ENCODE measurements around the gene SAP30BP.

SAP30BP gene

DNA sequence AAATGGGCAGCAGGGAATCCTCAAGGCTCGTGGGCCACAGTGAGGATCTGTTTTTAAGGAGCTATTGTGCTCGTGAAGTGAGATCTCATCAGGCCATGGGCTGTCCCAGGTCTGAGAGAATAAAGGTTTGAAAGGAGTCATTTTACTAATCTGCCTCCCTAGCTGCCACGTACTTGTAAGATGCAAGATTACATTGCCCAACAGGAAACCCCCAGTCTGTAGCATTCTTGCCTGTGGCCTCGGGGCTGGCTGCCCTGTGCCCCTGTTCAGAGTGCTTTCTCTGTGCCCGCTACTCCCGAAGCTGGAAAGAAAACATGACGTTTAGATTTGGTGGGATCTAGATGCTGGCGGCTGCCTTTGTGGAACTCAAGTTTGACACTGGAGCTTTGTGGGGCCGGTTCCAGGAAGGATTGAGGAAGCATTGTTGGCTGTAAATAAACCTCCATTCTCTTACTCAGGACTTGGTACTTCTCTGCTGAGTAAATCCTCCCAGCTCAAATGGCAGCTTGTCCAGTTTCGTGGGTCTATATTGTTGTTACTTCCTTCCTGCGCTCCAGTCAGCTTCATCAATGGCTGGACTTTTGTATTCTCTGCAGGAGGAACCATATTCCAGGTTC, 21.2 kb downstream of the SAP30BP start:
- H3K79me2 ChIP-seq (ENCODE audit: insufficient read depth, low read length): peaks cover 42% of the 10 kb centered on the region

DNA sequence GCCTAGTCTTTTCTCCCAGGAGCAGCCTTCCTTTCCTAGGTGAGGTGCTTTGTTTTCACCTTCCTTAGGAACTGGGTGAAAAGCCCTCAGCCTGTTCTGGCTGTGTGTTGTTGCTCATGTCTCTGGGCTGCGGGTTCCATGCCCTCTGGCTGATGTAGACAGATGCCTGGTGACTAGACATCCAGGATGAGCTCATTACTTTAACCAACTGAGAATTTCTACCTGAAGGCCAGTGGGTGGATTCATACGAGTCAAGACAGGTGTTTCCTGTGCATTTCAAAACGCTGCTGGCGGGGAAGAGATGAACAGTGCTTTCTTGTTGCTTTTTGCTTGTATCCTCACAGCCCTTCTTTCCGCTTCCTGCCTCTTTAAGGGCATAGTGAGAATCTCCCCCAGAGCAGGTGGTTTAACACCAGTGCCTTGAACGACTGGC, 22.3 kb downstream of the SAP30BP start:
- Histone ChIP-seq H3K4me2 (ENCODE audit: low read depth, low read length, poor library complexity, severe bottlenecking) (peak overlapping the region; percentile 68), H3K9me3 (ENCODE audit: insufficient read depth, low read length) (no peaks in the 10 kb centered on the region), H3K27me3 (ENCODE audit: low read length) (no peaks in the 10 kb centered on the region), H3K27ac (ENCODE audit: low read depth, low read length) (peak overlapping the region; percentile 87), H3K9ac (ENCODE audit: low read length) (peak overlapping the region; percentile 47), H3F3A (ENCODE audit: insufficient read depth) (peaks cover 36% of the 10 kb centered on the region), H3K36me3 (ENCODE audit: low read length) (no peaks in the 10 kb centered on the region), H2AFZ (ENCODE audit: low read depth, low read length, severe bottlenecking) (no peak overlapping the region), H3K4me3 (ENCODE audit: insufficient read depth, low read length, poor library complexity, severe bottlenecking) (peak overlapping the region; percentile 2), H3K9me2 (replicated peaks; ENCODE audit: insufficient read depth, low read length) (no peaks in the 10 kb centered on the region), H3K79me2 (ENCODE audit: insufficient read depth, low read length) (peaks cover 31% of the 10 kb centered on the region), H4K20me1 (ENCODE audit: low read depth, low read length) (no peaks in the 10 kb centered on the region)
- TF ChIP-seq EZH2phosphoT487 (conservative IDR thresholded peaks at IDR 0.05; ENCODE audit: low read length): no peak
- TF ChIP-seq, protein P1, sequence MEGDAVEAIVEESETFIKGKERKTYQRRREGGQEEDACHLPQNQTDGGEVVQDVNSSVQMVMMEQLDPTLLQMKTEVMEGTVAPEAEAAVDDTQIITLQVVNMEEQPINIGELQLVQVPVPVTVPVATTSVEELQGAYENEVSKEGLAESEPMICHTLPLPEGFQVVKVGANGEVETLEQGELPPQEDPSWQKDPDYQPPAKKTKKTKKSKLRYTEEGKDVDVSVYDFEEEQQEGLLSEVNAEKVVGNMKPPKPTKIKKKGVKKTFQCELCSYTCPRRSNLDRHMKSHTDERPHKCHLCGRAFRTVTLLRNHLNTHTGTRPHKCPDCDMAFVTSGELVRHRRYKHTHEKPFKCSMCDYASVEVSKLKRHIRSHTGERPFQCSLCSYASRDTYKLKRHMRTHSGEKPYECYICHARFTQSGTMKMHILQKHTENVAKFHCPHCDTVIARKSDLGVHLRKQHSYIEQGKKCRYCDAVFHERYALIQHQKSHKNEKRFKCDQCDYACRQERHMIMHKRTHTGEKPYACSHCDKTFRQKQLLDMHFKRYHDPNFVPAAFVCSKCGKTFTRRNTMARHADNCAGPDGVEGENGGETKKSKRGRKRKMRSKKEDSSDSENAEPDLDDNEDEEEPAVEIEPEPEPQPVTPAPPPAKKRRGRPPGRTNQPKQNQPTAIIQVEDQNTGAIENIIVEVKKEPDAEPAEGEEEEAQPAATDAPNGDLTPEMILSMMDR (IDR thresholded peaks at IDR 0.05; ENCODE audit: insufficient read depth, low read length, poor library complexity, severe bottlenecking): no peak

More for the DNA sequence above, 21.2 kb downstream of the SAP30BP start:
- H2AFZ ChIP-seq (ENCODE audit: low read depth, low read length, severe bottlenecking): no peak overlapping the region
- peak overlapping the region; percentile 47 for H3K9ac ChIP-seq (ENCODE audit: low read length)
- peak overlapping the region; percentile 68 for H3K4me2 ChIP-seq (ENCODE audit: low read depth, low read length, poor library complexity, severe bottlenecking)
- H3K36me3 ChIP-seq (ENCODE audit: low read length): no peaks in the 10 kb centered on the region
- H3K9me3 ChIP-seq (ENCODE audit: insufficient read depth, low read length): no peaks in the 10 kb centered on the region
- peaks cover 36% of the 10 kb centered on the region for H3F3A ChIP-seq (ENCODE audit: insufficient read depth)
- H3K27me3 ChIP-seq (ENCODE audit: low read length): no peaks in the 10 kb centered on the region
- H3K27ac ChIP-seq (ENCODE audit: low read depth, low read length): peak overlapping the region; percentile 87
- no peaks in the 10 kb centered on the region for H4K20me1 ChIP-seq (ENCODE audit: low read depth, low read length)
- TF ChIP-seq, protein P1 (IDR thresholded peaks at IDR 0.05; ENCODE audit: insufficient read depth, low read length, poor library complexity, severe bottlenecking): no peak
- no peak for TF ChIP-seq EZH2phosphoT487 (conservative IDR thresholded peaks at IDR 0.05; ENCODE audit: low read length)
- no peak overlapping the region for H3K4me3 ChIP-seq (ENCODE audit: insufficient read depth, low read length, poor library complexity, severe bottlenecking)
- no peaks in the 10 kb centered on the region for H3K9me2 ChIP-seq (replicated peaks; ENCODE audit: insufficient read depth, low read length)

DNA sequence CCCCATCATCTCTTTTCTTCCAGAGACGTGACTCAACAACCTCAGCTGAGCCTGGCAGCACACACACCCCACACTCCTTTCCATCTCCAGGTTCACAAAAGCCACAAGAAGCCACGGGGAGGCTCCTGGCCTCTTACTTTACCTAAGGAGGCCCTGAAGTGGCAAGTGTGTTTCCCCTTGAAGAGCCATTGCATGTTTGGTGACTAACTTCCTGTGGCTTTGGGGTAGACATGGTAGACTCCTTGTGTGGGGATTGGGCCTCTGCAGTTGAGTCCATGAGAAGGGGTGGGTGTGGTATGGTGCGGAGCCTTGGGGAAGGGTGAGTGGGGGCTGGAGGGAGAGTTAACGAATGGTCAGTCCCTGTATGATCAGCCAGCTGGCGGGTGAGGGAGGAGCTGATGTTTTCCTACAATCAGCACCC, 24.2 kb downstream of the SAP30BP start:
- H4K20me1 ChIP-seq (ENCODE audit: low read depth, low read length): no peaks in the 10 kb centered on the region
- H3K9me3 ChIP-seq (ENCODE audit: insufficient read depth, low read length): no peaks in the 10 kb centered on the region
- no peak for TF ChIP-seq EZH2phosphoT487 (conservative IDR thresholded peaks at IDR 0.05; ENCODE audit: low read length)
- TF ChIP-seq, protein P1 (IDR thresholded peaks at IDR 0.05; ENCODE audit: insufficient read depth, low read length, poor library complexity, severe bottlenecking): no peak
- H3K79me2 ChIP-seq (ENCODE audit: insufficient read depth, low read length): peaks cover 18% of the 10 kb centered on the region
- no peak overlapping the region for H3K4me2 ChIP-seq (ENCODE audit: low read depth, low read length, poor library complexity, severe bottlenecking)
- H3F3A ChIP-seq (ENCODE audit: insufficient read depth): peaks cover 31% of the 10 kb centered on the region
- H3K9ac ChIP-seq (ENCODE audit: low read length): no peak overlapping the region
- no peak overlapping the region for H3K27ac ChIP-seq (ENCODE audit: low read depth, low read length)
- no peaks in the 10 kb centered on the region for H3K9me2 ChIP-seq (replicated peaks; ENCODE audit: insufficient read depth, low read length)
- no peak overlapping the region for H3K4me3 ChIP-seq (ENCODE audit: insufficient read depth, low read length, poor library complexity, severe bottlenecking)
- no peak overlapping the region for H2AFZ ChIP-seq (ENCODE audit: low read depth, low read length, severe bottlenecking)
- no peaks in the 10 kb centered on the region for H3K36me3 ChIP-seq (ENCODE audit: low read length)
- H3K27me3 ChIP-seq (ENCODE audit: low read length): no peaks in the 10 kb centered on the region

Measured in SU-DHL-6 (cell line).